ENCODE results near the gene ABCD1. TPM values are rescaled to one million over a fixed set of nuclear protein-coding genes. Genes with fewer than 3 reads are reported as not detected.

Gene ABCD1
- total RNA-seq, 2 donors from 2014 or later, result 12.7 to 16.8 TPM

DNA sequence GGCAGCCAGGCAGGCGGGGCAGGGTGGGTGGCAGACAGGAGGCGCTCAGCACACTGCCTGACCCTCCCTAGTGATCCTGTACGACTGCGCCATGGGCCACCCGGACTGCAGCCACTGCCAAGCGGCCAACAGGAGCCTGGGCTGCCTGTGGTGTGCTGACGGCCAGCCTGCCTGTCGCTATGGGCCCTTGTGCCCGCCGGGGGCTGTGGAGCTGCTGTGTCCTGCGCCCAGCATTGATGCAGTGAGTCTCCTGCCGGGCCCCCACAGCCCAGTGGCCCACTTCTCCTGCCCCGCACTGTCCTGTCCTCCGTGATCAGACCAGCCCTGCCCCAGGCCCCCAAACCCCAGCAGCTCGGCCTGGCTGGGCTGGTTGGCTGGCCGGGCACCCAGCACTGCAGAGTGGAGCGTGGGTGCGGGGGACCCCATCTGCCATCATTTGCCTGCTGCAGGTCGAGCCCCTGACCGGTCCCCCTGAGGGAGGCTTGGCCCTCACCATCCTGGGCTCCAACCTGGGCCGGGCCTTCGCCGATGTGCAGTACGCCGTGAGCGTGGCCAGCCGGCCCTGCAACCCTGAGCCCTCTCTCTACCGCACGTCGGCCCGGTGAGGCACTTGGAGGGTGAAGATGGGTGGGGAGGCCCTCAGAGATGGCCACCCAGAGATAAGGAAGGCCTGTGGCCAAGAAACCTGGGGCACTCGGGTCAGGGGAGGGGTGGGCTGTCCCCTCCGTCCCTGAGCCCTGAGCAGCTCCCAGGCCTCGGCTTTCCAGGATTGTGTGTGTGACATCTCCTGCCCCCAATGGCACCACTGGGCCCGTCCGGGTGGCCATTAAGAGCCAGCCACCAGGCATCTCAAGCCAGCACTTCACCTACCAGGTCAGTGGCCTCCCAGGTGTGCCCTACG, 47.0 kb downstream of the ABCD1 start:
- Histone ChIP-seq H3K27me3 (peaks cover 3% of the 10 kb centered on the region), H3K4me1 (no peaks in the 10 kb centered on the region), H3K9me3 (no peaks in the 10 kb centered on the region), H3K27ac (no peak overlapping the region), H3K4me3 (no peak overlapping the region), H3K9ac (ENCODE audit: low read depth in 2 of 2, low read length in 2 of 2) (no peak overlapping the region), H3K36me3 (no peaks in the 10 kb centered on the region)
- TF ChIP-seq, protein P1, sequence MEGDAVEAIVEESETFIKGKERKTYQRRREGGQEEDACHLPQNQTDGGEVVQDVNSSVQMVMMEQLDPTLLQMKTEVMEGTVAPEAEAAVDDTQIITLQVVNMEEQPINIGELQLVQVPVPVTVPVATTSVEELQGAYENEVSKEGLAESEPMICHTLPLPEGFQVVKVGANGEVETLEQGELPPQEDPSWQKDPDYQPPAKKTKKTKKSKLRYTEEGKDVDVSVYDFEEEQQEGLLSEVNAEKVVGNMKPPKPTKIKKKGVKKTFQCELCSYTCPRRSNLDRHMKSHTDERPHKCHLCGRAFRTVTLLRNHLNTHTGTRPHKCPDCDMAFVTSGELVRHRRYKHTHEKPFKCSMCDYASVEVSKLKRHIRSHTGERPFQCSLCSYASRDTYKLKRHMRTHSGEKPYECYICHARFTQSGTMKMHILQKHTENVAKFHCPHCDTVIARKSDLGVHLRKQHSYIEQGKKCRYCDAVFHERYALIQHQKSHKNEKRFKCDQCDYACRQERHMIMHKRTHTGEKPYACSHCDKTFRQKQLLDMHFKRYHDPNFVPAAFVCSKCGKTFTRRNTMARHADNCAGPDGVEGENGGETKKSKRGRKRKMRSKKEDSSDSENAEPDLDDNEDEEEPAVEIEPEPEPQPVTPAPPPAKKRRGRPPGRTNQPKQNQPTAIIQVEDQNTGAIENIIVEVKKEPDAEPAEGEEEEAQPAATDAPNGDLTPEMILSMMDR (IDR thresholded peaks at IDR 0.05), result no peak
- no peak for DNase-seq
- intact Hi-C loops (cut with DNase I), result no loop called here

DNA sequence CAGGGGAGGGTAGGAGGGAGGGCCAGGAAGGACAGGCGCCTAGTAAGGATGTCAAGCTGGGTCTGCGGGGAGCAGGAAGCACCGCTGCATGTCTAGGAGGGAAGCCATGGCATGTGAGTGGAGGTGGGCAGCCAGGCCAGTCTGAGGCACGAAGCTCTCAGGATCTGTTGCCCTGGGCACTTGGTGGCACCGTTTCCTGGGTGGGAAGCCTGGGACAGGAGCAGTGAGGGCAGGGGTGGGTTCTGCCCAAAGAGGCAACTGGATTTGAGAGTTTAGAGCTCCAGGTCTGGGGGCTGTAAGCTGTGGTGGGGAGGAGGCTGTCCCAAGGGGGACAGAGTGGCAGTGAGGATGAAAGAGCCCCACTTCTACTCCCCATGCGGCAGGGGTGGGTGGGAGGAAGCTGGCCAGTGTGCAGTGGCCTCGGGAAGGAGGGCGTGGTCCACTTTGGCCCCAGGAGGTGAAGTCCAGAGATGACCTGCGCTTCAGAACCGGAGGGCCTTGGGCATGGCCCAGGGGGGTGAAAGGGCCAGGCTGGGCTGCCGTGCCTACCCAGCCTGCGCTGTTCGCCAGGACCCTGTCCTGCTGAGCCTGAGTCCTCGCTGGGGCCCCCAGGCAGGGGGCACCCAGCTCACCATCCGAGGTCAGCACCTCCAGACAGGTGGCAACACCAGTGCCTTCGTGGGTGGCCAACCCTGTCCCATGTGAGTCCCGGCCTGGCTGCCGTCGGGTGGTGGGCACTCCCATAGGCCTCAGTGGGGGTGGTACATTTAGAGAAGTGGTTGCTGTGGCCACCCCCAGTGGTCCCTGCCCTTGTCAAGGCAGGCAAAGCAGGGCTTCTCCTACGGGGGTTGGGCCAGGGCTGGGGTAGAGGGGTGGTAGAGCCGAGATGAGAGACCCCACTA, 47.9 kb downstream of the ABCD1 start:
- no peaks in the 10 kb centered on the region for H3K36me3 ChIP-seq
- H3K4me3 ChIP-seq, result no peak overlapping the region
- H3K4me1 ChIP-seq, result no peaks in the 10 kb centered on the region
- H3K27ac ChIP-seq, result no peak overlapping the region
- H3K9ac ChIP-seq (ENCODE audit: low read depth in 2 of 2, low read length in 2 of 2), result no peak overlapping the region
- peaks cover 3% of the 10 kb centered on the region for H3K27me3 ChIP-seq
- DNase-seq, result no peak
- no peaks in the 10 kb centered on the region for H3K9me3 ChIP-seq
- intact Hi-C loops (cut with DNase I), result no loop called here
- TF ChIP-seq, protein P1 (IDR thresholded peaks at IDR 0.05), result no peak

DNA sequence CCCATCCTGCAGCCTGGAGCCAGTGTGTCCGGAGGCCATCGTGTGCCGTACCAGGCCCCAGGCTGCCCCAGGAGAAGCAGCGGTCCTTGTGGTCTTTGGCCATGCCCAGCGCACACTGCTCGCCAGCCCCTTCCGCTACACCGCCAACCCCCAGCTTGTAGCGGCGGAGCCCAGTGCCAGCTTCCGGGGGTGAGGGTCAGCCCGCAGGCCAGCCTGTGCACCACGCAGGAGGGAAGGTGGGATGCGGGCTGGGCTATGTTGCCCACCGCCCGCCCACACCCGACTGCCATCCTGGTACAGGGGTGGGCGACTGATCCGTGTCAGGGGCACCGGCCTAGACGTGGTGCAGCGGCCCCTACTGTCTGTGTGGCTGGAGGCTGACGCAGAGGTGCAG, 48.6 kb downstream of the ABCD1 start:
- intact Hi-C loops (cut with DNase I), result no loop called here
- Histone ChIP-seq H3K27me3 (peaks cover 3% of the 10 kb centered on the region), H3K4me1 (no peaks in the 10 kb centered on the region), H3K9me3 (no peaks in the 10 kb centered on the region), H3K36me3 (no peaks in the 10 kb centered on the region), H3K27ac (no peak overlapping the region), H3K9ac (ENCODE audit: low read depth in 2 of 2, low read length in 2 of 2) (no peak overlapping the region), H3K4me3 (no peak overlapping the region)
- TF ChIP-seq, protein P1 (IDR thresholded peaks at IDR 0.05), result no peak
- DNase-seq, result no peak

DNA sequence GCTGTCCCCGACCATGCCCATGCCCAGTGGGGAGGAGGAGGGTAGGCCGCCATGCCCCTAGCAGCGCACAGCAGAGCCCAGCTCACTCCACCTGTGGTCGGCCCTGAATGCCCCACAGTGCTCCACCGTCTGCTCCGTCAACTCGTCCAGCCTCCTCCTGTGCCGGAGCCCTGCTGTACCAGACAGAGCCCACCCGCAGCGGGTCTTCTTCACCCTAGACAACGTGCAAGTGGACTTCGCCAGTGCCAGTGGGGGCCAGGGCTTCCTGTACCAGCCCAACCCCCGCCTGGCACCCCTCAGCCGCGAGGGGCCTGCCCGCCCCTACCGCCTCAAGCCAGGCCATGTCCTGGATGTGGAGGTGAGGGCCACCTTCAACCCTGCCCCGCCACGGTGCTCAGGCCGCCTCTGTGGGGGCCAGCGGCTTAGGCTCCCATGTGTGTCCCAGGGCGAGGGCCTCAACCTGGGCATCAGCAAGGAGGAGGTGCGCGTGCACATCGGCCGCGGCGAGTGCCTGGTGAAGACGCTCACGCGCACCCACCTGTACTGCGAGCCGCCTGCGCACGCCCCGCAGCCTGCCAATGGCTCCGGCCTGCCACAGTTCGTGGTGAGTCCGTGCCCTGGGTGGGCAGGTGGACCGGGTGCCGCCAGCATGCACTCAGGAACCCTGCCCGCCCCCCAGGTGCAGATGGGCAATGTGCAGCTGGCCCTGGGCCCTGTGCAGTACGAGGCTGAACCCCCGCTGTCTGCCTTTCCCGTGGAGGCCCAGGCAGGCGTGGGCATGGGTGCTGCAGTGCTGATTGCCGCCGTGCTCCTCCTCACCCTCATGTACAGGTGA, 49.3 kb downstream of the ABCD1 start:
- Histone ChIP-seq H3K9me3 (no peaks in the 10 kb centered on the region), H3K27ac (no peak overlapping the region), H3K36me3 (no peaks in the 10 kb centered on the region), H3K27me3 (peaks cover 3% of the 10 kb centered on the region), H3K9ac (ENCODE audit: low read depth in 2 of 2, low read length in 2 of 2) (no peak overlapping the region), H3K4me1 (no peaks in the 10 kb centered on the region), H3K4me3 (no peak overlapping the region)
- DNase-seq, result no peak
- intact Hi-C loops (cut with DNase I), result no loop called here
- TF ChIP-seq, protein P1 (IDR thresholded peaks at IDR 0.05), result no peak
